Kidney (tissue), 14 donors: Measurements from ENCODE around the gene SLC4A7. TPM values are rescaled to one million over a fixed set of nuclear protein-coding genes. Genes with fewer than 3 reads are reported as not detected.

ENCODE experiments used
- DNase-seq, 5 donors: peaks; one replicate each; pipeline ENCODE4 v3.0.0-alpha.2; 2013 to 2020
- FAIRE-seq: peaks from 2 replicates; lab custom pipeline; 2012; peaks lifted over from hg19 to GRCh38; lab: Jason Lieb, UNC
- H3K27ac ChIP-seq, 2 donors: one replicate each; pipeline ENCODE4 v1.7.0; 2013; ENCODE audit warnings: low read depth in 2 of 2, low read length in 2 of 2, inconsistent platforms in 1 of 2
- H3K27me3 ChIP-seq: one replicate; pipeline ENCODE4 v1.7.1; 2013; ENCODE audit warnings: low read length, inconsistent platforms; ENCODE audit not compliant: control insufficient read depth, insufficient read depth
- H3K36me3 ChIP-seq, 3 donors: one replicate each; pipeline versions ENCODE4 v1.7.0 to v1.7.1; 2013; ENCODE audit warnings: low read length in 3 of 3, control low read depth in 1 of 3, inconsistent platforms in 1 of 3; ENCODE audit not compliant: insufficient read depth in 3 of 3, control insufficient read depth in 2 of 3
- H3K4me1 ChIP-seq, 3 donors: one replicate each; pipeline versions ENCODE4 v1.7.0 to v1.7.1; 2013; ENCODE audit warnings: low read length in 3 of 3, inconsistent platforms in 1 of 3, low read depth in 1 of 3; ENCODE audit not compliant: control insufficient read depth in 2 of 3, insufficient read depth in 2 of 3
- H3K4me3 ChIP-seq, 3 donors: one replicate each; pipeline versions ENCODE4 v1.7.0 to v1.8.1; 2013; ENCODE audit warnings: low read length in 3 of 3, control low read depth in 1 of 3, inconsistent platforms in 1 of 3
- H3K9ac ChIP-seq, 3 donors: one replicate each; pipeline versions ENCODE4 v1.7.0 to v1.7.1; 2013; ENCODE audit warnings: low read length in 3 of 3, control low read depth in 1 of 3, inconsistent platforms in 1 of 3
- H3K9me3 ChIP-seq, 3 donors: one replicate each; pipeline versions ENCODE4 v1.7.0 to v1.7.1; 2013; ENCODE audit warnings: low read length in 3 of 3, control low read depth in 1 of 3, inconsistent platforms in 1 of 3; ENCODE audit not compliant: control insufficient read depth in 2 of 3, insufficient read depth in 1 of 3
- CTCF ChIP-seq: IDR thresholded peaks from 3 replicates; pipeline ENCODE4 v1.5.1; 2012; ENCODE audit warnings: mild to moderate bottlenecking, moderate library complexity, borderline replicate concordance; ENCODE audit not compliant: insufficient read depth; ENCODE audit errors: extremely low read depth
- intact Hi-C: fragments of 100-400 bp; cut with DNase I; formaldehyde crosslinking; loops from one replicate; pipeline ENCODE4 v1.11.1; 2022
- polyA plus RNA-seq: library from polyadenylated mRNA; stranded (reverse); fragments of 350-450 nt; fragmentation: Illumina TruSeq; extraction: RNeasy Lipid Tissue Mini Kit (QIAGEN cat#74804); gene quantifications from one replicate; pipeline ENCODE4 v1.2.3, GENCODE V29; 2014; ENCODE audit warnings: low read depth, low replicate concordance; ENCODE audit not compliant: insufficient read depth
- total RNA-seq: library from RNA; stranded (reverse); fragmentation: NEBNext Ultra II Directional; extraction: Animal tissue kit (Norgen Biotek cat#: 25700); gene quantifications from one replicate; pipeline ENCODE4 v1.2.1, GENCODE V29; 2021
- donor health status: control.
- donor health status: control.
- donor health status: control.
- donor health status: control.
- donor health status: control.
- donor health status: DM: yes; HTN: yes; CAD: no.
- donor health status: Normal renal cell carcinoma (clear cell type).

SLC4A7 gene
- total and polyA plus RNA-seq, 2 donors from 2014 or later, result 3.5 to 47.5 TPM

DNA sequence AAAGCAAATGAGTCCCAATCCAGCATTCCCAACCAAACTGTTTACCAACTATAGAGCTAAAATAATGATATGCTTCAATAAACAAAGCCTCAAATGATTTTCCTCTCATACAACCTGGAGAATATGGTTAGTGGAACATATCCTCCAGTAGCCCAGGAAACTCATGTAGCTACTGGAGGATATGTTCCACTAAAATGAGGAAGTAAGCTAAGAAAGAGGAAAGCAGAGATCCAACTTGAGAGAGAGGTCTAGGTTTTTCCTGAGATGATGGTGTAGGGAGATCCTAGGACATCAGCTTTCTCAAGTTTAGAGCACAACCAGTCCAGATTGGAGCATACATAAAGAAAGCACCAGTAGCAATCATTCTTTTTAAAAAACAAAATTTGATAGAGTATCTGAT is 44.6 kb upstream of the SLC4A7 start:
- Histone ChIP-seq H3K36me3 (no peaks in the 10 kb centered on the region), H3K27ac (no peak overlapping the region), H3K4me1 (no peaks in the 10 kb centered on the region), H3K9ac (no peak overlapping the region), H3K27me3 (no peaks in the 10 kb centered on the region), H3K4me3 (no peak overlapping the region), H3K9me3 (no peaks in the 10 kb centered on the region)
- TF ChIP-seq CTCF, result no peak
- FAIRE-seq, result no peak
- DNase-seq, result no peak
- intact Hi-C loops, result no loop called here

DNA sequence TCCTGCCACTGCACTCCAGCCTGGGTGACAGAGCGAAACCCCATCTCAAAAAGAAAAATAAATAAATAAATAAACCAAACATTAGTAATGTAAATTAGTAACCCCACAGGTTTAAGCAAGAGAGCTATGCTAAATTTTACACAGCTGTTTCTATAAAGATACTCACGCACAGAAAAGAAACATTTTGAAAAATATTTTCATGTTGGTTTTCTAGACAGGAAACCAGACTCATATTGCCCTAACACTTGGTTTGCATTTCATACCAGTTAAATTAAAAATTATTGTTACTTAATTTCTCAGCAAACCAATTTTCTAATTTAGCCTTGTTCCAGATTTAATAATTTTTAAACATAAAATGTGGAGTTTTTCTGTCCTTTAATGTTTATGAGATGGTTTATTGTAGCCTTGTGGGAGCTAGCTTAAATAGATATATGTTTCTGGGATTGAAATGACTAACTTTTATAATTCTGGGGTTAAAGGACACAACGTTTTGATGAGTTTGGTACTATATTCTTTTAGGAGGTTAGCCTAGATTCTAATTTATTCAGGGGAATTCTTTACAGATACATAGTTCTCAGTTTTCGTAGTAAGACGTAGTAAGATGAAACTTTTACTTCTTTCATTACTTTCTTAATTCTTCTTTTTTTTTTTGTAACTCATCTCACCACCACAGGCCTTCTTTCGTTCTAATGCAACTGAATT is 42.6 kb upstream of the SLC4A7 start:
- TF ChIP-seq CTCF, result no peak
- FAIRE-seq, result no peak
- intact Hi-C loops, result no loop called here
- DNase-seq, result no peak
- no peaks in the 10 kb centered on the region for H3K4me1 ChIP-seq
- no peaks in the 10 kb centered on the region for H3K9me3 ChIP-seq
- H3K27me3 ChIP-seq, result no peaks in the 10 kb centered on the region
- H3K9ac ChIP-seq, result no peak overlapping the region
- H3K36me3 ChIP-seq, result no peaks in the 10 kb centered on the region
- H3K27ac ChIP-seq, result no peak overlapping the region
- no peak overlapping the region for H3K4me3 ChIP-seq

GRCh38 chr3:27521872-27522265 is 37.7 kb upstream of the SLC4A7 start:
- H3K4me3 ChIP-seq, result no peak overlapping the region
- no peak overlapping the region for H3K27ac ChIP-seq
- no peak overlapping the region for H3K9ac ChIP-seq
- no peaks in the 10 kb centered on the region for H3K4me1 ChIP-seq
- H3K27me3 ChIP-seq, result no peaks in the 10 kb centered on the region
- DNase-seq, result no peak
- no peaks in the 10 kb centered on the region for H3K36me3 ChIP-seq
- no peaks in the 10 kb centered on the region for H3K9me3 ChIP-seq
- TF ChIP-seq CTCF, result no peak
- intact Hi-C loops, result no loop called here
- no peak for FAIRE-seq
